Measurements from ENCODE around the gene CPSF6. TPM values are rescaled to one million over a fixed set of nuclear protein-coding genes. Genes with fewer than 3 reads are reported as not detected.
A peak's percentile ranks its signal among the peaks of the same experiment; 100 is the strongest.

The CPSF6 gene
- total and polyA plus RNA-seq, 2 of the 4 experiments (the other 2 are of a cell fraction), result 9.1 to 39.3 TPM

- intact Hi-C loops (cut with micrococcal nuclease), result no loop called here
- Histone ChIP-seq H3K4me2 (ENCODE audit: low read depth, low read length) (peak overlapping the region; percentile 64; the same call in 1 of the 2 replicates), H3K4me1 (ENCODE audit: control insufficient read depth, insufficient read depth, low read length) (peaks cover 3% of the 10 kb centered on the region), H2AK5ac (ENCODE audit: low read depth, low read length) (no peak overlapping the region), H3K4ac (ENCODE audit: low read depth, low read length) (no peak overlapping the region), H3K14ac (replicated peaks; ENCODE audit: low read depth, low read length) (no peak overlapping the region), H3K56ac (ENCODE audit: extremely low read depth, insufficient read depth, low read length) (no peak overlapping the region), H4K91ac (ENCODE audit: insufficient read depth, low read depth, low read length) (no peak overlapping the region), H3K18ac (ENCODE audit: low read depth, low read length) (no peak overlapping the region), H3K27me3 (ENCODE audit: control insufficient read depth, insufficient read depth, low read length) (no peaks in the 10 kb centered on the region), H2AK9ac (replicated peaks; ENCODE audit: low read depth, low read length, poor library complexity) (no peak overlapping the region), H2AFZ (replicated peaks; ENCODE audit: low read length, poor library complexity) (no peak overlapping the region), H3K9me3 (ENCODE audit: control insufficient read depth, insufficient read depth, low read length) (no peaks in the 10 kb centered on the region), H4K8ac (ENCODE audit: low read depth in 2 of 2, low read length in 2 of 2) (no peak overlapping the region), H2BK20ac (ENCODE audit: low read depth, low read length) (no peak overlapping the region), H2BK5ac (ENCODE audit: low read depth, low read length, poor library complexity, severe bottlenecking) (no peak overlapping the region), H3K23ac (ENCODE audit: low read depth, low read length) (no peak overlapping the region), H3K9me1 (ENCODE audit: insufficient read depth, low read length) (peaks cover 17% of the 10 kb centered on the region), H3K9ac (ENCODE audit: low read depth, low read length) (no peak overlapping the region), H2BK120ac (ENCODE audit: low read depth, low read length) (no peak overlapping the region), H3K4me3 (ENCODE audit: insufficient read depth, low read depth, low read length) (no peak overlapping the region), H3K36me3 (ENCODE audit: control insufficient read depth, insufficient read depth, low read length) (peaks cover 2% of the 10 kb centered on the region; the same call in 1 of the 2 replicates), H2BK15ac (ENCODE audit: low read depth, low read length) (no peak overlapping the region), H4K5ac (ENCODE audit: low read depth, low read length) (no peak overlapping the region), H3K27ac (ENCODE audit: insufficient read depth, low read length) (no peak overlapping the region), H4K20me1 (ENCODE audit: insufficient read depth, low read length) (peaks cover 77% of the 10 kb centered on the region), H3K79me1 (ENCODE audit: low read depth in 1 of 2, low read length in 2 of 2) (peaks cover 0 to 40% of the 10 kb centered on the region in 2 experiments; a peak in 2 of 4 replicates)
- ChIA-PET CTCF (interaction anchor here (1.3 kb wide), 1 partner anchor 91 kb away, joined by 4 read pairs; no protein-coding TSS in a partner anchor), POLR2A (ENCODE audit: unreplicated experiment) (no interaction called here)
- DNase-seq (no peak), ATAC-seq (ENCODE audit: low read depth) (no peak; the same call in 1 of the 2 replicates)
- in situ Hi-C loops (cut with MboI; ENCODE audit: low sequenced_read_pairs), result loop anchor here (10.0 kb wide), 1 partner anchor 383 kb away; no protein-coding TSS in a partner anchor
- TF ChIP-seq CEBPB (IDR thresholded peaks at IDR 0.05; ENCODE audit: low read depth, low read length) (peak; percentile 54; the same call in 1 of the 2 replicates), MAFK (IDR thresholded peaks at IDR 0.05; ENCODE audit: low read depth, low read length) (no peak), RAD21 (IDR thresholded peaks at IDR 0.05; ENCODE audit: low read length) (no peak), BHLHE40 (IDR thresholded peaks at IDR 0.05; ENCODE audit: low read depth, low read length) (no peak), SMC3 (IDR thresholded peaks at IDR 0.05; ENCODE audit: low read depth, low read length) (no peak), RFX5 (IDR thresholded peaks at IDR 0.05; ENCODE audit: low read depth, low read length) (no peak)
- BruUV-seq (replicated peaks), result no TSS peak
- dilution Hi-C loops (cut with HindIII; ENCODE audit: low sequenced_read_pairs, unreplicated experiment), result no loop called here
- no CpG with 5 or more reads among the region's 3 CpGs for WGBS, 2 experiments (ENCODE audit: extremely low coverage in 2 of 2, insufficient read length in 1 of 2)
Observed at GRCh38 chr12:69247268-69248018, 8.1 kb downstream of the CPSF6 start.

All from IMR-90 (cell line).